ENCODE results near the gene HEYL.

- TF ChIP-seq POLR2A (IDR thresholded peaks at IDR 0.05), result no peak
- TF ChIP-seq CTCF (IDR thresholded peaks at IDR 0.05), result no peak
Observed at GRCh38 chr1:39652554-39652953, 13.1 kb upstream of the HEYL start.
